Activated CD8-positive, alpha-beta memory T cell treated with anti-CD3 and anti-CD28 coated beads, Interleukin-2, amount 50 U/mL, for 4 hours (primary cell): Measurements from ENCODE around the gene TMEM91.
A peak's percentile ranks its signal among the peaks of the same experiment; 100 is the strongest.
"Not testable (repeated sequence)": the region's sequence is repeated elsewhere in the genome, so short reads cannot be mapped to it uniquely, and the experiment has no call there.

ENCODE experiments used
- DNase-seq: peaks from one replicate; pipeline ENCODE4 v3.0.0-alpha.2; 2020

The TMEM91 gene

GRCh38 chr19:41353466-41354342 is 22.6 kb upstream of the TMEM91 start, which contains the start of gene TGFB1:
Gene TGFB1, minus strand, starts transcription at chr19:41353922. Its CDS starts 878 bp downstream, at chr19:41353044.
- peak; percentile 98 for DNase-seq

DNA sequence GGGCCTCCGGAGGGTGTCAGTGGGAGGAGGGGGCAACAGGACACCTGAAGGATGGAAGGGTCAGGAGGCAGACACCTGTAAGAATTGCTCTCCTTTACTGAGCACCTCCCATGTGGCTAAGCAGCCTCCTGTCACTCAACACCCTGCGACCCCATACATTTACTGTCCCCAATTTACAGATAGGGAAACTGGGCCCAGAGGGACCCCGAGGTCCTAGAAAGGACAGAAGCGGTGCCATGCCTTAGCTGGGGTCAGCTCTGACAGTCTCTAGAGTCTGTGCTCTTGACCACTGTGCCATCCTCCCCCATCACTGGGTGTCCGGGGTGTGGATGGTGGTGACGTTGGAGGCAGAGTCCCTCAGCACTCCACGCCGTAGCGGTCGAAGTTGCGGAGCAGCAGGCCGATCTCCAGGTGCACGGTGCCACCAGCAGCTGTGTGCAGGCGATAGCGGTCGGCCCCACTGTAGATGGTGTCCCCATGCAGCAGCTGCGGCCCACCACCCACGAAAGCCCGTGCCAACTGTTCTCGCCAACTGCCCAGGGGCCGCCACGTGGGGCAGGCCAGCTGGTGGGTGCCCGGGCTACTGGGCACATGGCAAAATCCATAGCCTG is 21.9 kb upstream of the TMEM91 start:
- DNase-seq: no peak

- no peak for DNase-seq
Measured at GRCh38 chr19:41355035-41355434, 21.3 kb upstream of the TMEM91 start.

GRCh38 chr19:41355802-41356201 is 20.5 kb upstream of the TMEM91 start:
- no peak for DNase-seq

DNA sequence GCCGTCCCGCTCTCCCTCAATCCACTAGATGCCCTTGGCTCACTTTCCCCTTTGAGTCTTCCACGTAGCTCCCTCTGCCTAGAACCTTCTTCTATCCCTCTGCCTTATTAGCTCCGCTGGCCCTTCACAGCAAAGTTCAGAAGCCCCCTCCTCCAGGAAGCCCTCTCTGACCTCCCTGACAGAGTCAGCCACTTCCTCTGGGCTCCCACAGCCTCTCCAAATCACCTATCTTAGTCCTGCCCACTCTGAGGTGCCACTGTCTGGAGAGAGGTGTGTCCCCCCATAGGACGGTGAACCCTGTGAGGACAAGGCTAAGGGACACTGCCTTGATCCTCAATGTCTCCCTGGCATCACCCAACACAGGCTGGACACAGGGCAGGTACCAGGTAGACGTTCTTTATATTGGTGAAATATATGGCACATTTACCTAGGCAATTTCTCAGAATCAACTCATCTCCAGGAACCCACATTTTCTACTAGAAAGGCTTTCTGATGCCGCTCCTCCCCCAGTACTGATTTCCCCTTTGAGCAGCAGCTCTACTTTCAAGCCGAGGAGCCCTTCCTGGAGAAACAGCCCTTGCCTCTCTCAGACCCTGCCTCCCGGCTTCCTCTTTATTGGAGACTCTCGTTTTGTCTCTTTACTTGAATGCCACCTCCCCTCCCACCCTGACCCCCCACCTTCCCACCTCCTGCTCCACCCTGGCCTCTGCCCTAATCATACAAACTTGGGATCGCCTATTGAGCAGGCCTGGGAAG is 19.2 kb upstream of the TMEM91 start:
- no peak for DNase-seq

DNA sequence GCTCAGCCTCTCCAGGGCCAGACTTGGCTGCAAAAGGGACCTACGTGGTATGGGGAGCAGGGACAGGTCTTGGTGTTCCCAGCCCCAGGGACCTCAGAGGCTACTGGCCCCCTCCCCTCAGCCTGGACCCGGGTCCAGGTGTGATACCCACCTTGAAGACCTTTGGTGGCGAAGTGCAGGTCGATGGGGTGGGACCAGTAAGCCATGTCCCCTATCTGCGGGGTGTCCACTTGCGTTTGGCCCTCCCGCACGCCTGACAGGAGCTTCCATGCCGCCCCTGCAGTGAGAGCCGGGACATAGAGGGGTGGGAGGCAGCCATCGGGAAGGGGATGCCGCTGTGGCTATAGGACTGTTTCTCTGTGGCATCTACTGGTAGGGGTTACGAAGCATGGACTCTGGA is 18.6 kb upstream of the TMEM91 start:
- no peak for DNase-seq

GRCh38 chr19:41359741-41360140 is 16.6 kb upstream of the TMEM91 start:
- no peak for DNase-seq

DNA sequence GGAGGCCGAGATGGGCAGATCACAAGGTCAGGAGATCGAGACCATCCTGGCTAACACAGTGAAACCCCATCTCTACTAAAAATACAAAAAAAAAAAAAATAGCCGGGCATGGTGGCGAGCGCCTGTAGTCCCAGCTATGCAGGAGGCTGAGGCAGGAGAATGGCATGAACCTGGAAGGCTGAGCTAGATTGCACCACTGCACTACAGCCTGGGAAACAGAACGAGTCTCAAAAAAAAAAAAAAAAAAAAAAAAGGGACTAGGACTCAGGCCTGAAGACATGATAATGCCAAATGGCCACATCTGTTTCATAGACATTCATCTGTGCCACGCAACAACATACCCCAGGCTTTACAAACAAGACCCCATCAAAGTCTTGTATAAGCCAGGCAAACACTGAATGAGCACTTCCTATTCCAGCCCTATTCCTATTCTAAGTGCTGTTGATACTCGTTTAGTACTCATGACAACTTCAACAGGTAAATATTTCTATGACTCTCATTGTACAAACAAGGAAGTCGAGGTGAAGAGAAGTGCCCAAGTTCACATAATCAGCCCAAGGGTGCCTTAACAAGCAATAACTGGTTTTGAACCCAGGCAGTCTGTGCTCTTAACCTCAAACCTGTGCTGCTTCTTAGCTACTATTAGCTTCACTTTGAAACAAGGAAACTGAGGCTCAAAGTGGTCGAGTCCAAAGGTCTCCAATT is 14.0 kb upstream of the TMEM91 start:
- DNase-seq: no peak

DNA sequence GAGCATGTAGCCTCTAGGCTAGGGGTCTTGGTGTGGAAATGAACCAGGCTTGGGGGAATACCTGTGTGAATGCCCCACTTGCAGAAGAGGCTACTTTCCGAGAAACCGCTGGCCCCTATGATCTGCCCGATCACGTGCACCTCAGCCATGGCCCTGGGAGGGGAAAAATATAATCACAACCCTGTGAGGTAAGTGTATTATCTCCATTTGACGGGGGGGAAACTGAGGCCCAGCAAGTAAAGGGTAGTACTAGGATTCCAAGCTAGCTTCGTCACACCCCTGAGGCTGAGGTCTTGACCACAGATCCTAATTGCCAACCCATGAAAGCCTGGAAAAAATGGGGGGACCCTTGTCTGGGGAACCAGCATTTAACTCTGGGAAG is 13.0 kb upstream of the TMEM91 start:
- DNase-seq: no peak

DNA sequence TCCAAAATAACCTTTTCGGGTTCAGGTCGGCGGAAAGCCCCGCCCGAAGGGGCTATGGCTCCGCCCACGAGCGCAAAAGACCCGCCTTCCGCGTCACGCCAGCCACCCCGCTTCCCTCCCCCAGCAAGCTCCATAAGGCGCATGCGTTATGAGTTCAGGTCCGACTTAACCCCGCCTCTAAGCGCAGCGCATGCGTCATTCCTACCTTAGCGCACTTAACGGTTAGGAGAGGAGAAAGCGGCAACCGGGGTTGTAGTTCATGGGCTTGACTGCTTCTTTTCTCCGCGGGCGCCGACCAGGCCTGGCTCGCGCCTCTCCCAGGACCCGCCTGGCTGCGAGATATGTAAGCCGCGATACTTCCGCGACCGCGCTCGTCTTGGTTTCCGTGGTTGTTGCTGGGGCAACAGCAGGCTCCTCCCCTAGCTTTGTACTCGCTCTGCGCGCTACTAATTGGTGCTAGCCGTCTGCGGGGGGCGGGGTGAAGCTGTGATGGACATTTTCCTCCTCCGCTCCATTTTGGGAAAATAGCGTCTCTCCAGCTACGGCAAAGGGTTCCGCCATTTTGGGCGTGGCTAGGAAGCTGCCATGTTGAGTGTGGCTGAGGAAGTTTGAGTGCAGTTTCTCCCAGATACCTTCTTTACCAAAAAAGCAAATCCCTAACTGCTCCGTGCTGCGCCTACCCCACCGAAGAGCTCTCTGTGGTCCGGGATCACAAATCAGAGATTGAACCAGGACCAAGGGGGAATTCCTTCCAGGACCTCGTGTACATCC is 12.4 kb upstream of the TMEM91 start, which contains the start of gene B9D2:
B9D2 (minus strand) TSS at position 397 of the 771 bp plus-strand sequence. CDS start 630 bp downstream, outside the sequence.
- DNase-seq: peak; percentile 96

DNA sequence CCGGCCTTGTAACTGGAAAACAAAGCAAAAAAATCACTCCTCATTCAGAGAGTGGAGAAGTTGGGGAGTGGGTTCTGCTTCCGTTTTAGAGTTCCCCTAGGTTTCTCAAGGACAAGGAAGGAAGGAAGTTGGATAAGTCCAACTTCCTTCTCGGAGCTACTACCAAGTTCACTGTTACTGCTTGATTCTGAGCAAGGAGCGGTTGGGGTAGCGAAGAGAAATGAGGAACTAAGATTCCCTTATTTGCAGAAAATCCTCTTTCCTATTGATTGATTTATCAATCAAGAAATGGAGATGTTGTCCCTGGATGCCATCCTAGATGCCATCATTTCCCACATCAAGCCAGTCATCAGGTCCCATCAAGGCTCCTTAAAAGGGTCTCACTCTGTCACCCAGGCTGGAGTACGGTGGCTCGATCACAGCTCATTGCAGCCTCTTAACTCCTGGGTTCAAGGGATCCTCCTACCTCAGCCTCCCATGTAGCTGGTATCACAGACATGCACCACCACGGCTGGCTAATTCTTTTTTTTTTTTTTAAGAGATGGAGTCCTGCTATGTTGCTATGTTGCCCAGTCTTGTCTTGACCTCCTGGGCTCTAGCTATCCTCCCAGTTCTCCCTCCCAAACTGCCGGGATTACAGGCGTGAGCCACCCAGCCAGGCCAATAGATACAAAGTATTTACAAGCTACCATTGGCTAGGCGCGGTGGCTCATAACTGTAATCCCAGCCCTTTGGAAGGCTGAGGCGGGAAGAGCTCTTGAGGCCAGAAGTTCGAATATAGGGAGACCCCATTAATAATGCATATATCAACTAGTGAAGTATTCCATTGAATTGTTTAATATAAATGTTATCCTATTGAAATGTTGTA is 11.6 kb upstream of the TMEM91 start:
- no peak for DNase-seq

GRCh38 chr19:41366089-41366488 is 10.2 kb upstream of the TMEM91 start:
- DNase-seq: no peak

DNA sequence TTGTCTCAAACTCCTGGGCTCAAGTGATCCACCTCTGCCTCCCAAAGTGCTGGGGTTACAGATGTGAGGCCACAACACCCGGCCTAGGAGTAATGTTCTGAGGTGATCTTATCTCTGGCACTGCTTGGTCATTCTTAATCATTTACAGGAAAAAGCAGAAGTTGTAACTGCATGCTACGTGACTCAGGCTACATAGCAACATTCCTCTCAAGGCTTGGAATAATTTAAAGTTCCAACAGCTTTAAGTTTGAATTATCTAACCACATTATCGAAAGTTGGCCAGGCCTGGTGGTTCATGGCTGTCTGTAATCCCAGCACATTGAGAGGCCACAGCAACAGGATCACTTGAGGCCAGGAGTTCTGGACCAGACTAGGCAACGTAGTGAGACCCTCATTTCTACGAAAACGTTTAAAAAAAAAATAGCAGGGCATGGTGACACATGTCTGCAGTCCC is 8.5 kb upstream of the TMEM91 start:
- no peak for DNase-seq

- DNase-seq: no peak
Measured at GRCh38 chr19:41369769-41370168, 6.6 kb upstream of the TMEM91 start.

DNA sequence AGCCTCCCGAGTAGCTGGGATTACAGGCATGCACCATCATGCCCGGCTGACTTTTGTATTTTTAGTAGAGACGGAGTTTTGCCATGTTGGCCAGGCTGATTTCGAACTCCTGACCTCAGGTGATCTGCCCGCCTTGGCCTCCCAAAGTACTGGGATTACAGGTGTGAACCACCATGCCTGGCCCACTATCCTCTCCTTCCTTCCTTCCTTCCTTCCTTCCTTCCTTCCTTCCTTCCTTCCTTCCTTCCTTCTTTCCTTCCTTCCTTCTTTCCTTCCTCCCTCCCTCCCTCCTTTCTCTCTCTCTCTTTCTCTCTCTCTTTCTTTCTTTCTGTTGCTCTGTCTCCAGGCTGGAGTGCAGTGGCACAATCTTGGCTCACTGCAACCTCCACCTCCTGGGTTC is 5.2 kb upstream of the TMEM91 start:
- DNase-seq: not testable (repeated sequence)

GRCh38 chr19:41371541-41371940 is 4.8 kb upstream of the TMEM91 start:
- no peak for DNase-seq

DNA sequence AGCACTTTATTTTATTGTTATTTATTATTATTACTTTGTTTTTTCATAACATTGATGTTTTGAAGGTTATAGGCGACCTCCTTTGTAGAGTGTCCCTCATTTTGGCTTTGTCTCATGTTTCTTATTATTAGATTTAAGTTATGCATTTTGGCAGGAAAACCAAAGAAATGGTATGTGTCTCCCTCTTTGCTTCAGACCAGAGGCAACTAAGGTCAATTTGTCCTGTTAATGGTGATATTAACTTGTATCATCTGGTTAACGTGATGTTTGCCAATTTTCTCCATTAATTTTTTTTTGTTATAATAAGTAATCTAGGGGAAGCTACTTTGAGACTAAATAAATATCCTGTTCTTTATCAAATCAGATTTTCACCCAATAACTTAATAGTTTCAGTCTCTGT is 3.8 kb upstream of the TMEM91 start:
- no peak for DNase-seq

DNA sequence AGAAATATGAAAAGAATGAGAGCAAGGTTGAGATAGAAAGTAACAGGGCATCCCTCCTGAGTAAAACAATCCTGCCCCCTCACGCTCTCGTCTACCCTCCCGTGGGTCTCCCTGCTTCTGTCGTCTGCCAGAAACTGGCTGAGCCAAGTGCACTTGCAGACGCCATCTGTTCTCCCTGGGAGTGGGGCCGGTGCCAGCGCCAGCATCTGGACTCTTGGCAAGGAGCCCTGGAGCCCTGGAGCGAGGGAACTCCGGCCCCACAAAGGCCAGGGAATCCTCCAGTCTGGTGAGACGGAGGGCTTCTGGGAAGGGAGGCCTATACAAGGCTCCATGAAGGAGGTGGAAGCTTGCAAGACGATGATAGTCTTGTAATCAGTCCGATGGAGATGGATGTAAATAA is 2.3 kb upstream of the TMEM91 start:
- DNase-seq: no peak

- peak; percentile 58 for DNase-seq
Measured at GRCh38 chr19:41376998-41377365, 649 bp downstream of the TMEM91 start.

DNA sequence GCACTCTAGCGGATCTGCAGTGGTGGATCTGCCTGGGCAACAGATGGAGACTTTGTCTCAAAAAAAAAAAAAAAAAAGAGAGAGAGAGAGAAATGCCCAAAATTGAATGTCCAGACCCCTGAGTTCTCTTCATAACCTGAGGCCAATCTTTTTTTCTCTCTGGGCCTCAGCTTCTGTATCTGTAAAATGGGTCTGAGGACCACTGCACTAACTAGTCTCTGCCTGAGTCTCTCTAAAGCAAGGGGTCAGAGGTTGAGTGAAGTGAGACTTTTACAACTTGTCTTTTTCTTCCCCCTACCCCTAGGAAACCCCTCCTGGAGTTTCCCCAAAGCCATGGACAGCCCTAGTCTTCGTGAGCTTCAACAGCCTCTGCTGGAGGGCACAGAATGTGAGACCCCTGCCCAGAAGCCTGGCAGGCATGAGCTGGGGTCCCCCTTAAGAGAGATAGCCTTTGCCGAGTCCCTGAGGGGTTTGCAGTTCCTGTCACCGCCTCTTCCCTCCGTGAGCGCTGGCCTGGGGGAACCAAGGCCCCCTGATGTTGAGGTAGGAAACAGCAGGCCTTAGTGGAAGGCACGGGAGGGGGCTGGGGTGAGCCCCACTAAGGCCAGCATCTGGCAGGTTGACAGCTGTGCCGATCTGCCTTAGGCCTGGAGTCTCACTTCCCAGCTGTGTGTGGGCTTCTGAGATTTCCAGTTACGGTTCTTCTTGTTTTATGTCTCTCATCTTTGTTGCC is 1.8 kb downstream of the TMEM91 start:
- no peak for DNase-seq
